WTC11 (cell line): Measurements from ENCODE around the gene ATP1A4. TPM values are rescaled to one million over a fixed set of nuclear protein-coding genes. Genes with fewer than 3 reads are reported as not detected.

ENCODE experiments used
- ATAC-seq: fragments of 200-7000 bp; cut with Tn5 transposase; 2 replicates; pipeline ENCODE4 v1.10.0; 2021; ENCODE audit warnings: mild to moderate bottlenecking, moderate library complexity
- CTCF ChIA-PET: fragments of 300-600 bp; sonication (Branson Sonifier 250); formaldehyde crosslinking; loops from one replicate; lab custom pipeline; 2021; ENCODE audit warnings: antibody characterized with exemption; lab: Charles Lee
- POLR2A ChIA-PET: fragments of 350-600 bp; sonication (Branson Sonifier 250); formaldehyde crosslinking; loops from one replicate; lab custom pipeline; 2021; ENCODE audit warnings: antibody characterized with exemption; lab: Charles Lee
- DNase-seq: peaks from one replicate; pipeline ENCODE4 v3.0.0; 2021; ENCODE audit warnings: low spot score
- H3K27ac Mint-ChIP-seq: 2 replicates; pipeline ENCODE4 v1.8.0; 2021; ENCODE audit warnings: mixed read lengths
- H3K27me3 Mint-ChIP-seq: 2 replicates; pipeline ENCODE4 v1.8.0; 2021; ENCODE audit warnings: low read depth, mild to moderate bottlenecking, moderate library complexity, mixed read lengths
- H3K36me3 Mint-ChIP-seq: 2 replicates; pipeline ENCODE4 v1.8.0; 2021; ENCODE audit warnings: mixed read lengths
- H3K4me1 Mint-ChIP-seq: 2 replicates; pipeline ENCODE4 v1.8.0; 2022; ENCODE audit warnings: mixed read lengths
- H3K4me3 Mint-ChIP-seq: 2 replicates; pipeline ENCODE4 v1.8.0; 2021; ENCODE audit warnings: mild to moderate bottlenecking, moderate library complexity, mixed read lengths
- H3K9me3 Mint-ChIP-seq: 2 replicates; pipeline ENCODE4 v1.8.0; 2021; ENCODE audit warnings: mixed read lengths
- CBFB ChIP-seq: sonication (generic); formaldehyde crosslinking; IDR thresholded peaks from 2 replicates; pipeline ENCODE4 v1.8.1; 2022; ENCODE audit warnings: mild to moderate bottlenecking, low read depth, missing genetic modification reagents
- EMX1 ChIP-seq: fragments of 250-450 bp; sonication (Bioruptor Pico); IDR thresholded peaks from 2 replicates; pipeline ENCODE4 v1.8.0; 2021; ENCODE audit warnings: mild to moderate bottlenecking
- HMGXB4 ChIP-seq: sonication (generic); formaldehyde crosslinking; IDR thresholded peaks from 2 replicates; pipeline ENCODE4 v1.8.1; 2023; ENCODE audit warnings: mild to moderate bottlenecking, moderate library complexity, missing genetic modification reagents
- MXD4 ChIP-seq: fragments of 250-450 bp; sonication (Bioruptor Pico); IDR thresholded peaks from 2 replicates; pipeline ENCODE4 v1.8.0; 2021; ENCODE audit warnings: mild to moderate bottlenecking, moderate library complexity, borderline replicate concordance
- MYBL2 ChIP-seq: sonication (generic); formaldehyde crosslinking; IDR thresholded peaks from 2 replicates; pipeline ENCODE4 v1.8.1; 2023; ENCODE audit warnings: mild to moderate bottlenecking, moderate library complexity, missing genetic modification reagents
- NFATC4 ChIP-seq: fragments of 250-450 bp; sonication (Bioruptor Pico); IDR thresholded peaks from 2 replicates; pipeline ENCODE4 v1.9.0; 2021; ENCODE audit warnings: mild to moderate bottlenecking
- NFE2L1 ChIP-seq: sonication (generic); formaldehyde crosslinking; IDR thresholded peaks from 2 replicates; pipeline ENCODE4 v1.8.1; 2023; ENCODE audit warnings: missing genetic modification reagents
- NFYB ChIP-seq: sonication (generic); formaldehyde crosslinking; conservative IDR thresholded peaks from 2 replicates; pipeline ENCODE4 v1.8.0; 2022; ENCODE audit warnings: low read depth, missing genetic modification reagents
- NR2C2 ChIP-seq: sonication (generic); formaldehyde crosslinking; IDR thresholded peaks from 2 replicates; pipeline ENCODE4 v1.8.0; 2022; ENCODE audit warnings: mild to moderate bottlenecking, missing genetic modification reagents
- PRRX2 ChIP-seq: fragments of 250-450 bp; sonication (Bioruptor Pico); IDR thresholded peaks from 2 replicates; pipeline ENCODE4 v1.8.0; 2021; ENCODE audit warnings: mild to moderate bottlenecking
- RELA ChIP-seq: sonication (generic); formaldehyde crosslinking; IDR thresholded peaks from 2 replicates; pipeline ENCODE4 v1.8.1; 2022; ENCODE audit warnings: missing genetic modification reagents, mild to moderate bottlenecking, borderline replicate concordance
- STAT6 ChIP-seq: sonication (generic); formaldehyde crosslinking; conservative IDR thresholded peaks from 2 replicates; pipeline ENCODE4 v1.8.1; 2023; ENCODE audit warnings: mild to moderate bottlenecking, low read depth, missing genetic modification reagents, moderate library complexity
- TEAD4 ChIP-seq: sonication (generic); formaldehyde crosslinking; IDR thresholded peaks from 2 replicates; pipeline ENCODE4 v1.8.0; 2022; ENCODE audit warnings: mild to moderate bottlenecking, missing genetic modification reagents
- ZNF317 ChIP-seq: sonication (generic); formaldehyde crosslinking; IDR thresholded peaks from 2 replicates; pipeline ENCODE4 v1.8.1; 2023; ENCODE audit warnings: low read depth, mild to moderate bottlenecking, moderate library complexity, missing genetic modification reagents, borderline replicate concordance
- ZNF416 ChIP-seq: fragments of 250-450 bp; sonication (Bioruptor Pico); IDR thresholded peaks from 2 replicates; pipeline ENCODE4 v1.9.0; 2021; ENCODE audit warnings: mild to moderate bottlenecking, inconsistent platforms
- ZNF423 ChIP-seq: fragments of 250-450 bp; sonication (Bioruptor Pico); IDR thresholded peaks from 2 replicates; pipeline ENCODE4 v2.1.2; 2022; ENCODE audit warnings: mild to moderate bottlenecking, moderate library complexity
- ZNF425 ChIP-seq: fragments of 250-450 bp; sonication (Bioruptor Pico); conservative IDR thresholded peaks from 2 replicates; pipeline ENCODE4 v1.9.0; 2021; ENCODE audit warnings: mild to moderate bottlenecking
- total RNA-seq: library from RNA; stranded (reverse); gene quantifications from 3 replicates; pipeline ENCODE4 v1.2.3, GENCODE V29; 2021
- TF ChIP-seq, protein P1 (sequence below): fragments of 200-600 bp; IDR thresholded peaks from 2 replicates; pipeline ENCODE4 v1.8.0; 2022; ENCODE audit warnings: antibody characterized with exemption
- TF ChIP-seq, protein P2 (sequence below): sonication (generic); formaldehyde crosslinking; IDR thresholded peaks from 2 replicates; pipeline ENCODE4 v1.8.1; 2023; ENCODE audit warnings: mild to moderate bottlenecking, missing genetic modification reagents, borderline replicate concordance

ATP1A4 gene
- total RNA-seq, 1 experiment from 2014 or later, result 0.37 TPM

DNA sequence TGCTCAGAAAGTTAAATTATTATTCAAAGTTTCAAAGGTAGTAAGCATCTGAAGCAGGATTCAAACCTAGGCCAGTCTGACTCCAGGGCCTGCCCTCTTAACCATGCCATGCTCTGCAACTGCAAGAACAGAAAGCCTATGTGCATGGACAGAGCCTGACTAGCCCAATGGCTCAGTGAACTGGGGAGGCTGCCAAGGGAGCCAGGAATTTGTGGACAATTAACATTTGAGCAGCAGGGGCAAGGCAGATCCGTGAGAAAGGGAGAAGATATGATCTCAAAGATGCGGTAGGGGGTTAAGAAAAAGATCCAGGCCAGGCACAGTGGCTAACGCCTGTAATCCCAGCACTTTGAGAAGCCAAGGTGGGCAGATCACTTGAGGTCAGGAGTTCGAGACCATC is 6.5 kb upstream of the ATP1A4 start:
- Mint-ChIP-seq H3K4me1 (peaks cover 6% of the 10 kb centered on the region), H3K27ac (peak overlapping the region; percentile 88), H3K27me3 (no peaks in the 10 kb centered on the region; the same call in 1 of the 2 replicates), H3K9me3 (no peaks in the 10 kb centered on the region)
- peak; percentile 12; the same call in 1 of the 2 replicates for TF ChIP-seq PRRX2 (CRISPR knock-in tag)
- no peak for TF ChIP-seq ZNF423
- TF ChIP-seq, all 79 proteins: peak for 1
- ATAC-seq, result no peak; the same call in 1 of the 2 replicates
- no peak overlapping the region for H3K4me3 Mint-ChIP-seq
- no peak for DNase-seq
- ChIA-PET CTCF (interaction anchor here (1.2 kb wide), 1 partner anchor 35 kb away, joined by 3 read pairs; no protein-coding TSS in a partner anchor), POLR2A (interaction anchor here (0.6 kb wide), 1 partner anchor 227 kb away, joined by 3 read pairs; no protein-coding TSS in a partner anchor)
- H3K36me3 Mint-ChIP-seq, result peaks cover 5% of the 10 kb centered on the region; the same call in 1 of the 2 replicates

DNA sequence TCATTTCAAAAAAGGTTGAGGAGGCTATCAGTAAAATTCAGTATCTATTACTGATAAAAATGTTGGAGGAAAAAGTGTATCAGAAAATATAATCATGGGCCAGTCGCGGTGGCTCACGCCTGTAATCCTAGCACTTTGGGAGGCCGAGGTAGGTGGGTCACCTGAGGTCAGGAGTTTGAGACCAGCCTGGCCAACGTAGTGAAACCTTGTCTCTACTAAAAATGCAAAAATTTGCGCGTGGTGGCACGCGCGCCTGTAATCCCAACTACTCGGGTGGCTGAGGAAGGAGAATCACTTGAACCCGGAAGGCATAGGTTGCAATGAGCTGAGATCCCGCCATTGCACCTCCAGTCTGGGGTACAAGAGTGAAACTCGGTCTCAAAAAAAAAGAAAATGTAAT is 5.3 kb upstream of the ATP1A4 start:
- TF ChIP-seq MXD4, result no peak
- no peak for TF ChIP-seq ZNF416 (CRISPR knock-in tag)
- H3K4me1 Mint-ChIP-seq, result peaks cover 6% of the 10 kb centered on the region
- H3K9me3 Mint-ChIP-seq, result no peaks in the 10 kb centered on the region
- H3K27me3 Mint-ChIP-seq, result no peaks in the 10 kb centered on the region; the same call in 1 of the 2 replicates
- ATAC-seq (no peak), DNase-seq (no peak)
- CTCF ChIA-PET, result interaction anchor here (0.6 to 2.0 kb wide), 5 partner anchors 37 to 1115 kb away, joined by 3 to 8 read pairs (median 5); no protein-coding TSS in a partner anchor
- H3K36me3 Mint-ChIP-seq, result no peaks in the 10 kb centered on the region
- POLR2A ChIA-PET, result no interaction called here
- no peak overlapping the region for H3K27ac Mint-ChIP-seq
- no peak overlapping the region for H3K4me3 Mint-ChIP-seq

DNA sequence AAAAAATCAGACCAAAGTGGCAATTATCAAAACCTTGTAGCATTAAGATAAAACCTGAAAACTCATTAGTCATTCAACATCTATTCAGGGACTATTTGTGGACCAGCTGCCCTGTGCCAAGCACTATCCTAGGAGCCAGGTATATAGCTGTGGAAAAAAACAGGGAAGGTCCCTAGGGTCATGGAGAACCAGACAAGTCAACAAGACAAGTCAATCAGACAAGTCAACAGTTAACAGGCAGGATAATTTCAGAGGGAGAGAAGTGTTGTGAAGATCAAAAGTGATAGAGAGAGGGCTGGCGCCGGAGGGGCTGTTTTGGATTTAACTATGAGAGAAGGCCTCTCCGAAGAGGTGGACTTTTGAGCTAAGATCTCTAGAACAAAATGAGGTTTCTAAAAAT is 3.3 kb upstream of the ATP1A4 start:
- 0 out of 2 replicates have a peak overlapping the region, but pooled peaks have one; percentile 79 for H3K27ac Mint-ChIP-seq
- H3K4me3 Mint-ChIP-seq, result no peak overlapping the region
- DNase-seq (no peak), ATAC-seq (no peak)
- TF ChIP-seq TEAD4 (no peak), EMX1 (CRISPR knock-in tag) (no peak), HMGXB4 (CRISPR knock-in tag) (no peak), MYBL2 (CRISPR knock-in tag) (no peak), ZNF425 (CRISPR knock-in tag) (no peak), RELA (CRISPR knock-in tag) (no peak), NFE2L1 (CRISPR knock-in tag) (no peak), NFATC4 (CRISPR knock-in tag) (no peak), STAT6 (CRISPR knock-in tag) (no peak), NR2C2 (CRISPR knock-in tag) (no peak), CBFB (no peak), ZNF317 (CRISPR knock-in tag) (no peak), NFYB (CRISPR knock-in tag) (no peak)
- TF ChIP-seq, protein P1, sequence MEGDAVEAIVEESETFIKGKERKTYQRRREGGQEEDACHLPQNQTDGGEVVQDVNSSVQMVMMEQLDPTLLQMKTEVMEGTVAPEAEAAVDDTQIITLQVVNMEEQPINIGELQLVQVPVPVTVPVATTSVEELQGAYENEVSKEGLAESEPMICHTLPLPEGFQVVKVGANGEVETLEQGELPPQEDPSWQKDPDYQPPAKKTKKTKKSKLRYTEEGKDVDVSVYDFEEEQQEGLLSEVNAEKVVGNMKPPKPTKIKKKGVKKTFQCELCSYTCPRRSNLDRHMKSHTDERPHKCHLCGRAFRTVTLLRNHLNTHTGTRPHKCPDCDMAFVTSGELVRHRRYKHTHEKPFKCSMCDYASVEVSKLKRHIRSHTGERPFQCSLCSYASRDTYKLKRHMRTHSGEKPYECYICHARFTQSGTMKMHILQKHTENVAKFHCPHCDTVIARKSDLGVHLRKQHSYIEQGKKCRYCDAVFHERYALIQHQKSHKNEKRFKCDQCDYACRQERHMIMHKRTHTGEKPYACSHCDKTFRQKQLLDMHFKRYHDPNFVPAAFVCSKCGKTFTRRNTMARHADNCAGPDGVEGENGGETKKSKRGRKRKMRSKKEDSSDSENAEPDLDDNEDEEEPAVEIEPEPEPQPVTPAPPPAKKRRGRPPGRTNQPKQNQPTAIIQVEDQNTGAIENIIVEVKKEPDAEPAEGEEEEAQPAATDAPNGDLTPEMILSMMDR, result no peak
- TF ChIP-seq, protein P2, sequence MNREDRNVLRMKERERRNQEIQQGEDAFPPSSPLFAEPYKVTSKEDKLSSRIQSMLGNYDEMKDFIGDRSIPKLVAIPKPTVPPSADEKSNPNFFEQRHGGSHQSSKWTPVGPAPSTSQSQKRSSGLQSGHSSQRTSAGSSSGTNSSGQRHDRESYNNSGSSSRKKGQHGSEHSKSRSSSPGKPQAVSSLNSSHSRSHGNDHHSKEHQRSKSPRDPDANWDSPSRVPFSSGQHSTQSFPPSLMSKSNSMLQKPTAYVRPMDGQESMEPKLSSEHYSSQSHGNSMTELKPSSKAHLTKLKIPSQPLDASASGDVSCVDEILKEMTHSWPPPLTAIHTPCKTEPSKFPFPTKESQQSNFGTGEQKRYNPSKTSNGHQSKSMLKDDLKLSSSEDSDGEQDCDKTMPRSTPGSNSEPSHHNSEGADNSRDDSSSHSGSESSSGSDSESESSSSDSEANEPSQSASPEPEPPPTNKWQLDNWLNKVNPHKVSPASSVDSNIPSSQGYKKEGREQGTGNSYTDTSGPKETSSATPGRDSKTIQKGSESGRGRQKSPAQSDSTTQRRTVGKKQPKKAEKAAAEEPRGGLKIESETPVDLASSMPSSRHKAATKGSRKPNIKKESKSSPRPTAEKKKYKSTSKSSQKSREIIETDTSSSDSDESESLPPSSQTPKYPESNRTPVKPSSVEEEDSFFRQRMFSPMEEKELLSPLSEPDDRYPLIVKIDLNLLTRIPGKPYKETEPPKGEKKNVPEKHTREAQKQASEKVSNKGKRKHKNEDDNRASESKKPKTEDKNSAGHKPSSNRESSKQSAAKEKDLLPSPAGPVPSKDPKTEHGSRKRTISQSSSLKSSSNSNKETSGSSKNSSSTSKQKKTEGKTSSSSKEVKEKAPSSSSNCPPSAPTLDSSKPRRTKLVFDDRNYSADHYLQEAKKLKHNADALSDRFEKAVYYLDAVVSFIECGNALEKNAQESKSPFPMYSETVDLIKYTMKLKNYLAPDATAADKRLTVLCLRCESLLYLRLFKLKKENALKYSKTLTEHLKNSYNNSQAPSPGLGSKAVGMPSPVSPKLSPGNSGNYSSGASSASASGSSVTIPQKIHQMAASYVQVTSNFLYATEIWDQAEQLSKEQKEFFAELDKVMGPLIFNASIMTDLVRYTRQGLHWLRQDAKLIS, result no peak
- ChIA-PET POLR2A (interaction anchor here (0.7 kb wide), 1 partner anchor 39 kb away, joined by 3 read pairs; no protein-coding TSS in a partner anchor), CTCF (interaction anchor here (0.8 to 2.7 kb wide), 7 partner anchors 14 to 104 kb away, joined by 3 to 8 read pairs (median 5); no protein-coding TSS in a partner anchor)
- no peaks in the 10 kb centered on the region; the same call in 1 of the 2 replicates for H3K27me3 Mint-ChIP-seq
- no peaks in the 10 kb centered on the region for H3K9me3 Mint-ChIP-seq
- H3K36me3 Mint-ChIP-seq, result no peaks in the 10 kb centered on the region
- H3K4me1 Mint-ChIP-seq, result peaks cover 6% of the 10 kb centered on the region
